Activated naive CD8-positive, alpha-beta T cell treated with anti-CD3 and anti-CD28 coated beads, Interleukin-2, amount 50 U/mL, for 16 hours (primary cell): Measurements from ENCODE around the gene SPINK8.
"Not testable (repeated sequence)": the region's sequence is repeated elsewhere in the genome, so short reads cannot be mapped to it uniquely, and the experiment has no call there.

Experiments used
- DNase-seq: peaks from one replicate; pipeline ENCODE4 v3.0.0-alpha.2; 2020; ENCODE audit warnings: low read depth, low spot score

The SPINK8 gene

GRCh38 chr3:48331706-48332435 lies 1.6 kb downstream of the SPINK8 start:
- DNase-seq: not testable (repeated sequence)

DNA sequence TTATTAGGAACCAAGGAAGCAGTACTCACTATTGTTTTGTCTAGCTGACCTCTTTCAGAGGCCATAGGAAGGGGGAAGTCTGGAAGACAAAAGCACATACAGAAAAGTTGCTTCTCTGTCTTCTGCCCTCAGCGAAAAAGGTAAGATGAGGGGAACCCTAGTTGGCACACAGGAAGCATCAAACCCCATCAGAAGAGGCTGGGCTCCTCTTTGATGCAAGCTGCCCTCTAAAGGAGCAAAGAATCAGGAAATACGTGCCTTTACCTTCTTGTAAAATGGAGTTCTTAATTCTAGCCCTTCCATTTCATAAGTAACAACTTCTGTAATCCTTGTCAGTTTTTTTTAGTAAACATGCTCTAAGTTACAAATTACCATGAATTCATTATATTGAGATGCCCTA lies 12.5 kb downstream of the SPINK8 start:
- DNase-seq: no peak

GRCh38 chr3:48318713-48319468 lies 14.6 kb downstream of the SPINK8 start:
- no peak for DNase-seq

DNA sequence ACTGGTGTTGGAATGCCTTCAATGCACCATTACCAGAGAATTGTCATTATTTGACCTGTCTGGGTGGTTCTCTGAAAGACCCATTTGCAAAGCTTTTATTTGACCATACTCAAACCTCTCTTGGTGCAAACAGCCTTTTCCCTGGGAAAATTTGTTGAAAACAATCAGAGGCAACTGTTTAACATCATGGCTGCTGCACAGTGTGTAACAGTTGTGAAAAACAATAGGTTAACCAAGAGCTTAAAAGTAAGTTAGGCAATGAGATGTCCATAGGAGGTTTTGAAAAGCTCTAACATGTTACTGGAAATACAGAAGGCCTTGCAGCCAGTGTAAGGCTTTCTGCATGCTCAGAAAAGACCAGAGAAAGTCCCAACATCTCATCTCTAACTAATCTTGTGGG lies 18.9 kb downstream of the SPINK8 start:
- no peak for DNase-seq

DNA sequence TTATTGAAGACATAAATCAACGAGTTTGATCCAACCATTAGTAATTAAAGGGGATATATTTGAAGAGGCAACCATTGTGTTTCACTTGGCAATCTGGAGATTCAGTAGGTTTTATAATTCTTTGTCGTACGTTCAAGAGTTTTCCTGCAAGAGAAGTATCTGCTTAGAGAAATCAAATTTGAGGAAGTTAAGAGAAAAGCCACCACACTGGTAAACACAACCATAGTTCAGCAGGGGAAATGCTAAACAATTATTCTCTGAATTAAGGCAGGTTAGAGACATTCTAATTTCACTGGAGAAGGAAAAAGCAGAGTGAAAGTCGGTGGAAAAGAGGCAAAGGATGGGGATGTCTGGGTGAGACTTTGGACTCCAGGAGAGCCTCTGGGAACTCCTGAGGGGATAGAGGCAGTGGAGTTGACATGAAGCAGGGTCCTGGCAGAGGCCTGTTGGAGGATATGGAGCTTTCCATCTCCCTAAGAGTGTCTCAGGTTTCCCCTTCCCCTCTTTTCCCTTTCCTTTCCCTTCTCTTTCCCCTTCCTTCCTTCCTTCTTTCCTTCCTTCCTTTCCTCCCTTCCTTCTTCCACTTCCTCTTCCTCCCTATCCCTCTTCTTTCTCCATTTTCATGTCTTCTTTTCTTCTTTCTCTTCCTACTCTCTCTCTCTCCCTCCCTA lies 26.5 kb downstream of the SPINK8 start:
- no peak for DNase-seq

DNA sequence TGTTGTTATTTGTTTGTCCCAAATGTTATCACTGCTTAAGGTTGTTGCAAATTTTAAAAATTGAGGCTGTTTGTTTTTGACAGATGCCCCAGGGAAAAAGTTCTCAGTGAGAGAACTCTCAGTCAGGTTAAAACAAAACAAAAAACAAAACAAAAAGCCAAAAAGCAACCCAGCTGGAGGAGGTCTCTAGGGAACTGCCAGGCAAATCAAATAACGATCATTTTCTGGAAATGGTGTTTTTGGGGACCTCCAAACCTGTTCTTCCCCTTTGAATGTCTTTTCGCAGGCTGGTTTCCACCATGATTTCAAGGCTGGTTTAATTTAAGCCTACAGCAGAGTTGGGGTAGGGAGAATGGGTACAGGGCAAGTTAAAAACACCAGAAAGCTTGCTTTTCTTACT lies 27.2 kb downstream of the SPINK8 start:
- DNase-seq: no peak

GRCh38 chr3:48305396-48305795 lies 28.1 kb downstream of the SPINK8 start:
- DNase-seq: no peak

- no peak for DNase-seq
These were observed 30.4 kb downstream of the SPINK8 start for GRCh38 chr3:48303021-48303420.

DNA sequence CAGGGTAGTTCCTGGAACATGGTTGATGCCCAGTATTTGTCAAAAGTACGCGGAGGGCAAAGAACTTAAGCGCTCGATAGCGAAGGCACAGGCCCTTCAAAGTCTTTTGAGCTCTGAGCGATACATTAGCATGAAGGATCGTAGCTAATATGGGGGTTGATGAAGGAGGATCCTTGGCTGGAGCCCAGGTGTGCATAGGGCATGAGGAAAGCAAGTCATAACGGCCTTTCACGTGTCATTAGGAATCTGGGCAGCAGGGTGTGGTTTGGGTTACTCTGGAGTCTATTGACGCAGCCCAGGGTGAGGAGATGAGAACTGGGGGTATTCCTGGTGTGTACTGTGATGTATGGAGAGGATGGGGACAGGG lies 31.7 kb downstream of the SPINK8 start:
- no peak for DNase-seq

DNA sequence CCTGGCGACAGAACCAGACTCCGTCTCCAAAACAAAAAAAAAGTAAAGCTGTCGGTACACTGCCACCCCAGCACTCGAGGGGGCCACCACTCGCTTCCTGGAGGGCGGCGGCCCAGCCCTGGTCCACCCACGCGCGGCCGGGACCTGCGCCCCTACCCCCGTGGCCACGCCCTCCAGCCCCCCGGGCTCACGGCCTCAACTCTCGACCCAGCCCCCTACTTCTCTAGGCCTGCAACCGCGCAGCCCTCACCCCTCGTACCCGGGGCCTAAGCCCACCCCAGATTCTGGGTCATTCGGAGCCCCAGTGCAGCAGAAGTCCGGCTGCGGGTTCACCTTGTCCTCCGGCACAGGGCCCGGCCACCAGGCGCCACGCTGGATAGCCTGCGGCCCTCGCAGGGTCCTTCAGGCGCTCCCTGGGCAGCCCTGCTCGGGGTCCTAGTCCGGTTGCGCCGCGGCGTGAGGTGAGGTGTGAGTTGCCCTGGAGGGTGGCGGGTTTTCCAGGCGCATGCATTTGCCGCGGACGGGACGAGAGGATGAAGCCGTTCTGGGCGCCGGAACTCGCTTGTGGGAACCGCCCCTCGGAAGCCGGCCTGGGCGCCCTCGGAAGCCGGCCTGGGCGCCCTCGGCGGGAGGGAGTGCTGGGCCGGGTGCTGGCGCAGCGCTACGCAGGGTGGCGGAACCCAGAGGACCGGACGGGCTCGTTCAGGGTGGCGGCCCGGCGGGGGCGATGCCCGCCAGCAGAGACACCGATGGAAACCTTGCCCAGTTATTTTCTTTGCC lies 32.3 kb downstream of the SPINK8 start, which contains the start of gene NME6:
Gene NME6, minus strand, starts transcription at position 348 of the 780 bp plus-strand sequence.
- DNase-seq: peak; percentile 74

DNA sequence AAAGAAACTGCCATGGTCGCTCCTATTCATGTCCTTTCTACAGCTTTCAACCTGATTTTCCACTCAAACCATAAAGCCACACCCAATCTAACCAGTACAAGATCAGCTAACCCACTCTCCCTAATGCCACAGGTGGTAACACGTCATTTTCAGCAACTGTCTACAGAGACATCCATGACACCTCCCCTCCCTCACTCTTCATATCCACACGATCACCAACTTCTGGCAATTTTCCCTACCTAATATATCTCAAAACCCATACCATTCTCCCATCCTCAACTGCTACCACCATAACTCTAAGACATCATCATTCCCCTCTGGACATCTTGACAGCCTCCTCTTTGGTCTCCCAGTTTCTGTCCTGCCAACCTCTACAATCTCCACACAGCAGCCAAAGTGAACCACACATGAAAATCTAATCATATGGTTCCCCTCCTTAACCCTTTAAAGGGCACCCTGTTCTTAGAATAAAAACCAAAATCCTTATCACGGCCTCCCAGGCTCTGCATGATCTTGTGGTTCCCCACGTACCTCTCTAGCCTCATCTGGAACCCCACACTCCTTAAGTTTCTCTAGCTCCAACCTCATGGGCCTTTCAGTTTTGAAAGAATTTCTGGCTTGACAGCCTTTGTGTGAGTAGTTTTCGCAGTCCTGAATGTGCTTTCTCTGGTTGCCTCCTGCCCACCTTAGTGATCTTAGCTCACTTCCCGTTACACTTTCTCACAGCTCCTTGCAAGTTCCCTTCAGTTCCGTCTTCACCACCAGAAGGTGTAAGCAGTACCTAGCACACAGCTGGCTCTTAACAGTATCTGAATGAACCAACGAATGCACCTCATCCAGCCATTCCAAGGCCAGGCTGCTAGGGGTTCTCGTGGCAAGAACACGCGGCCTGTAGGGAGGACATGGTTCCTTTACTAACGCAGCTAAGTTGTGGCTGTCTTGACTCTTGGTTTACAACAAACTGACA lies 33.4 kb downstream of the SPINK8 start:
- DNase-seq: no peak

DNA sequence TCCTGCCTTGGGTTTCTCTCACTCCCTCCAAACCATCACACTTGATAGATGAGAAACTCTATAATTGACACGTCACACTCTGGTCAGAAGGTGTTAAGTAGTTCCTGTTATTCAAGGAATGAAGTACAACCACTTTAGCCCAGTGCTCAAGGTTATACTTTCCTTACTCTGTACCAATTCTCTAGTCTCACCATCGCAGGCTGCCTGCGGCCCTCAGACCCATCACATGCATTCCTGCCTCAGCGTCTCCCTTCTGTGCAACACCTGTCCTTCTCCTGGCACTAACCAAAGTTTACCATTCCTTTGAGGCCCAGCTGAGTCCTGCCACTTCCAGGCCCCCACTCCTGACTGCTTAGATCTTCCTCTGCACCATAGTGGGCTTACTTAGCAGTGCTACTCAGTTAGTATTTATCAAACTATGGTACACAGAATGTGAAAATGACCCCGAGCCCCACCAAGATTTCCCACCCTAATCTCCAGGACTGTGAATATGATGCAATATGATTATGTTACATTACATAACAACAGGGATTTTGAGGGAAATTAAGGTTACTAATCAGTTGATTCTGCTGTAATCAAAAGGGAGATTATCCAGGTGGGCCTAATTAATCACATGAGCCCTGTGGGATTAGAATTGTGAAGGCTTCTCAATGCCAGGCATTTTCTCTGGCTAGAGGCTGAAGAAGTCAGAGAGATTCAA lies 36.2 kb downstream of the SPINK8 start:
- no peak for DNase-seq

DNA sequence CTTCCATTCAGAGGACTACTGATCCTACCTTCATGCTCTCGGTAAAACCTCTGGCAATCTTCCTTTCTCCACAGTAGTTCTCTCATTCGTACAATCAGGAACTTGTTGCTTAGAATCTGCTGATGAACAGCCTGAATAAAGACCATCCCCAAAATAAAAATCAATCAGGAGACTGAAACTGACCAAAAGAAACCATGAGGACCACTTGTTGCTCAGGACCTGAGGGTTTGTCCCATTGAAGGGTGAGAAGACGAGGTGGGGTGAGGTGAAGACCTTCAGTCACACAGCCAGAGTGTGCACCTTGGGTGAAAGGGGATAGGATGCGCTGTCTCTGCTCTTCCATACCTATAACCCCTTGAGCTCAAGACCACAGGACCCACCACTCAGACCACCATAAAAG lies 36.8 kb downstream of the SPINK8 start:
- no peak for DNase-seq

DNA sequence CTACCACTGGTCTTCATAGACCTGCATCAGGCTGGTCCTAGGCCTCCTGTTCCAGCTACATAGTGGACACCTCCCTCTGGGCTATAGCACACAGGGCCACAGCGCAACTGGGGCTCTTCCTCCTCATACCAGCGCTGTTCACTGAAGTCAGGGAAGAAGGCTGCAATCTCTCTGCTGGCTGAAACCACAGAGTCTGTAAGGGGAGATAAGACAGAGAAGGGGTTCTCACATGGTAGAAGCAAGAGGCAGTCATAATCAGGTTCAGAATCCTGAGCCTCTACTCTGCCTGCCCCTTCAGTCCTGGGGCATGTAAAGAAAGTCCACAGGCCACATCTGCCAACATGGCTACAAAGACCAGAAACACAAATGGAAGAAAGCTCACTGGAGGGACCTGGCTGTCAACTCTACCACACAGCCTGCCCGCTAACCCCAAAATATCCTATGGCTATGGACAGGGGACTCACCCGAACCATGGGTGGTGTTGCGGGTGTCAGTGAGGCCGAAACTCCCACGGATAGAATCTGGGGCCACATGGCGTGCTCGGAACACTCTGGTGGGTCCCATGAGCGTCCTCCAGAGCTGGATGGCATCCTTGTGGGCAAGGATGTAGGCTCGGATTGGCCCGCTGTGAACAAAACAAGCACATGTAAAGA lies 38.7 kb downstream of the SPINK8 start:
- no peak for DNase-seq

GRCh38 chr3:48289659-48290058 lies 43.8 kb downstream of the SPINK8 start:
- DNase-seq: no peak

DNA sequence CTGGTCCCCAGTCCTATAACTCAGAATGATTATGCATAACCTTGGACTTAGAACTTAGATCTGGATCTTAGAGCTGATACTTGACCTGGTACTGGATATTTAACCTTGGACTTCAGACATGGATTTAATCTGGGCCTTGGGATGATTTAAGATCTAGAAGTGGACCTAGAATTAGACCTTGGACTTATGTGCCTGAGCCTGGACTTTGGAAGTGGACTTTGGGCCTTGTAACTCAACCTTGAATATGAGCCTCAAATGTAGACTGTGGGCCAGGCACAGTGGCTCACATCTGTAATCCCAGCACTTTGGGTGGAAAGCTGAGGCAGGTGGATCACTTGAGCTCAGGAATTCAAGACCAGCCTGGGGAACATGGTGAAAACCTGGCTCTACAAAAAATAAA lies 46.4 kb downstream of the SPINK8 start:
- DNase-seq: no peak

- no peak for DNase-seq
These were observed 47.2 kb downstream of the SPINK8 start for GRCh38 chr3:48286308-48286707.

- DNase-seq: no peak
These were observed 47.8 kb downstream of the SPINK8 start for GRCh38 chr3:48285675-48286074.

DNA sequence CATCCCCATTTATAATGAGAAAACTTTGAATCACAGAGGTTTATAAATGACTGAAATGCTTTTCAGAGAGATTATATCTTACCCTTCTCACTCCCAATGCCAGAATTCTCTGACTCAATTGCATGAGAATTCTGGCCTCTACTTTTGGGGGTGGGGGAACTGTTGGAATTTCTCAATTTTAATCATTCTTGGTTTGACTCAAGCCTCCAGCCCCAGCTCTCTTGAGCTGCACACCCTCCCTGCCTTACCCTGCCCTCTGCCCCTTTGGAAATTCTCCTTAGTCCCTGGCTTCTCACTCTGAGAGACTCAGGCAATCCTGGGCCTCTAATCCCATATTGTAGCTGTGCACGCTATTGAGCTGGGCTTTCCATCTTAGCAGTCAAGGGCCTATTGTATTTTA lies 48.3 kb downstream of the SPINK8 start:
- no peak for DNase-seq

DNA sequence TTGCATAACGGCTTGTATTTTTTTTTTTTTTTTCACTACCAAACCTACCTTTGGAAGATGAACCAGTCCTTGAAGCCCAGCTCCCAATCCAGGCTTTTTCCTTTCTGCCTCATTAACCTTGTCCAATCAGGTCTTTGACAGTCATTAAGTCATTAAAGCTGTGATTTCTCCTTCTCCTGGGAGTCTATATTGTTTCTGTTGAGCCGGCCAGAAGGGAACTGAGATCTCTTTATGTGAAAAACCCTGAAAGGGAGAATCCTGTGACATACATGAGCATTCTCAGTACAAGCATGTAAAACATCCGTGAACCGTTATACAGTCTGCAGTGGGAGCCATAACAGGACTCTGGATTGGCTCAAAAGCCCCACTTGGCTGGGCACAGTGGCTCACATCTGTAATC lies 52.6 kb downstream of the SPINK8 start:
- DNase-seq: no peak
